Endodermal cell (in vitro differentiated cells): ENCODE results near the gene LILRA2. TPM values are rescaled to one million over a fixed set of nuclear protein-coding genes. Genes with fewer than 3 reads are reported as not detected.

Source experiments
- DNase-seq: peaks from one replicate; pipeline ENCODE4 v3.0.0-alpha.2; 2017
- H3K27ac ChIP-seq: 2 replicates; pipeline ENCODE4 v1.5.1; 2013; ENCODE audit warnings: mild to moderate bottlenecking, low read depth, low read length, moderate library complexity
- H3K27me3 ChIP-seq: 2 replicates; pipeline ENCODE4 v1.6.1; 2013; ENCODE audit warnings: mild to moderate bottlenecking, low read length, moderate library complexity; ENCODE audit not compliant: insufficient read depth, control insufficient read depth, poor library complexity, severe bottlenecking
- H3K36me3 ChIP-seq: 2 replicates; pipeline ENCODE4 v1.7.0; 2013; ENCODE audit warnings: mild to moderate bottlenecking, low read length, moderate library complexity; ENCODE audit not compliant: control insufficient read depth, insufficient read depth
- H3K4me1 ChIP-seq: one replicate; pipeline ENCODE4 v1.7.0; 2013; ENCODE audit warnings: low read length; ENCODE audit not compliant: control insufficient read depth, insufficient read depth
- H3K4me3 ChIP-seq: 2 replicates; pipeline ENCODE4 v1.5.1; 2013; ENCODE audit warnings: mild to moderate bottlenecking, low read length, moderate library complexity
- H3K9ac ChIP-seq: 2 replicates; pipeline ENCODE4 v1.6.1; 2013; ENCODE audit warnings: mild to moderate bottlenecking, low read length, moderate library complexity; ENCODE audit not compliant: poor library complexity, severe bottlenecking; ENCODE audit errors: extremely low read depth
- H3K9me3 ChIP-seq: 2 replicates; pipeline ENCODE4 v1.6.1; 2013; ENCODE audit warnings: mild to moderate bottlenecking, low read length, moderate library complexity; ENCODE audit not compliant: control insufficient read depth
- H3K27ac Mint-ChIP-seq: 2 replicates; pipeline ENCODE4 v1.8.0; 2020; ENCODE audit warnings: mixed read lengths
- H3K27me3 Mint-ChIP-seq: 2 replicates; pipeline ENCODE4 v1.8.0; 2021; ENCODE audit warnings: mild to moderate bottlenecking, mixed read lengths; ENCODE audit not compliant: insufficient read depth
- H3K36me3 Mint-ChIP-seq: 2 replicates; pipeline ENCODE4 v1.8.0; 2020; ENCODE audit warnings: low read depth, mixed read lengths
- H3K4me1 Mint-ChIP-seq: 2 replicates; pipeline ENCODE4 v1.8.0; 2020; ENCODE audit warnings: mixed read lengths
- H3K4me3 Mint-ChIP-seq: 2 replicates; pipeline ENCODE4 v1.8.0; 2020; ENCODE audit warnings: mild to moderate bottlenecking, moderate library complexity, mixed read lengths
- H3K9me3 Mint-ChIP-seq: 2 replicates; pipeline ENCODE4 v1.8.0; 2020; ENCODE audit warnings: mild to moderate bottlenecking, mixed read lengths
- WGBS, 2 experiments: methylation state at CpG; one replicate each; pipeline versions ENCODE4 v1.1.5 to v1.1.7; 2013; ENCODE audit warnings: missing lambda C conversion rate in 2 of 2, mixed read lengths in 1 of 2; ENCODE audit not compliant: insufficient coverage in 1 of 2, insufficient read length in 1 of 2; 5-methylcytosine and 5-hydroxymethylcytosine counted together
- total RNA-seq, 2 donors: library from RNA; stranded (reverse); fragmentation: NEBNext Ultra II Directional in 1 of 2; extraction: Animal tissue kit (Norgen Biotek cat#: 25700) in 1 of 2; gene quantifications; 2 replicates in 1 of 2; 3 replicates in 1 of 2; pipeline ENCODE4 v1.2.1, GENCODE V29; 2021
- TF ChIP-seq, protein P1 (sequence below): fragments of 200-600 bp; sonication (generic); conservative IDR thresholded peaks from 2 replicates; pipeline ENCODE4 v1.5.0; 2021; ENCODE audit warnings: antibody characterized with exemption, mild to moderate bottlenecking

Gene LILRA2
- total RNA-seq, 2 donors from 2014 or later, result not detected

DNA sequence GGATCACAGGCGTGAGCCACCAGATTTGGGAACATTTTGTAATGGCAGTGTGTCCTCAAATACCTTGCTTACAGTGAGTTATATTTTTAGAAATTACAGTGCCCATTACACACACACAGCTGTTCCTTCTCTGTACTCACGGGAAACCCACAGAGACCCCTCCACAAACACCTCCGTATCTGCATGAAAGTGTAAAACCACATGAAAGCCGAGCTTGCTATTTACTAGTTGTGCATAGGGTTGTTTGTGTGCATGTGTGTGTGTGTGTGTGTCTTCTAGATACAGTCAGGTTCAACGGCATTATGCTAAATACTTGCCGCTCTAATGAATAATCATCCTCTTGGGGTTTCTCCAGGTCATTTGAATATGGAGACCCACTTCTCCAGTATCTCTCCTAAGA is 22.3 kb upstream of the LILRA2 start:
- H3K27ac Mint-ChIP-seq, result no peak overlapping the region
- 79 to 100% methylated on average over 1 to 6 of the region's 6 CpGs for WGBS, 2 experiments
- peaks cover 95% of the 10 kb centered on the region for H3K9me3 Mint-ChIP-seq
- Histone ChIP-seq H3K27me3 (no peaks in the 10 kb centered on the region), H3K36me3 (no peaks in the 10 kb centered on the region), H3K27ac (no peak overlapping the region), H3K4me3 (no peak overlapping the region), H3K9me3 (peaks cover 53% of the 10 kb centered on the region), H3K9ac (no peak overlapping the region), H3K4me1 (no peaks in the 10 kb centered on the region)
- DNase-seq, result no peak
- peaks cover 2% of the 10 kb centered on the region for H3K36me3 Mint-ChIP-seq
- TF ChIP-seq, protein P1, sequence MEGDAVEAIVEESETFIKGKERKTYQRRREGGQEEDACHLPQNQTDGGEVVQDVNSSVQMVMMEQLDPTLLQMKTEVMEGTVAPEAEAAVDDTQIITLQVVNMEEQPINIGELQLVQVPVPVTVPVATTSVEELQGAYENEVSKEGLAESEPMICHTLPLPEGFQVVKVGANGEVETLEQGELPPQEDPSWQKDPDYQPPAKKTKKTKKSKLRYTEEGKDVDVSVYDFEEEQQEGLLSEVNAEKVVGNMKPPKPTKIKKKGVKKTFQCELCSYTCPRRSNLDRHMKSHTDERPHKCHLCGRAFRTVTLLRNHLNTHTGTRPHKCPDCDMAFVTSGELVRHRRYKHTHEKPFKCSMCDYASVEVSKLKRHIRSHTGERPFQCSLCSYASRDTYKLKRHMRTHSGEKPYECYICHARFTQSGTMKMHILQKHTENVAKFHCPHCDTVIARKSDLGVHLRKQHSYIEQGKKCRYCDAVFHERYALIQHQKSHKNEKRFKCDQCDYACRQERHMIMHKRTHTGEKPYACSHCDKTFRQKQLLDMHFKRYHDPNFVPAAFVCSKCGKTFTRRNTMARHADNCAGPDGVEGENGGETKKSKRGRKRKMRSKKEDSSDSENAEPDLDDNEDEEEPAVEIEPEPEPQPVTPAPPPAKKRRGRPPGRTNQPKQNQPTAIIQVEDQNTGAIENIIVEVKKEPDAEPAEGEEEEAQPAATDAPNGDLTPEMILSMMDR, result no peak
- H3K4me3 Mint-ChIP-seq, result no peak overlapping the region
- no peaks in the 10 kb centered on the region for H3K4me1 Mint-ChIP-seq
- no peaks in the 10 kb centered on the region for H3K27me3 Mint-ChIP-seq

GRCh38 chr19:54551950-54552912 is 21.4 kb upstream of the LILRA2 start:
- H3K27ac ChIP-seq, result no peak overlapping the region
- H3K27me3 ChIP-seq, result no peaks in the 10 kb centered on the region
- H3K4me1 Mint-ChIP-seq, result no peaks in the 10 kb centered on the region
- DNase-seq, result no peak
- peaks cover 54% of the 10 kb centered on the region for H3K9me3 ChIP-seq
- H3K36me3 ChIP-seq, result no peaks in the 10 kb centered on the region
- H3K4me1 ChIP-seq, result no peaks in the 10 kb centered on the region
- H3K4me3 Mint-ChIP-seq, result no peak overlapping the region
- WGBS, 2 experiments, result 81 to 83% methylated on average over 18 to 22 of the region's 22 CpGs
- TF ChIP-seq, protein P1, result no peak
- peaks cover 90% of the 10 kb centered on the region for H3K9me3 Mint-ChIP-seq
- no peak overlapping the region for H3K9ac ChIP-seq
- peak overlapping the region; percentile 41 for H3K4me3 ChIP-seq
- peaks cover 2% of the 10 kb centered on the region for H3K36me3 Mint-ChIP-seq
- no peak overlapping the region for H3K27ac Mint-ChIP-seq
- H3K27me3 Mint-ChIP-seq, result no peaks in the 10 kb centered on the region

DNA sequence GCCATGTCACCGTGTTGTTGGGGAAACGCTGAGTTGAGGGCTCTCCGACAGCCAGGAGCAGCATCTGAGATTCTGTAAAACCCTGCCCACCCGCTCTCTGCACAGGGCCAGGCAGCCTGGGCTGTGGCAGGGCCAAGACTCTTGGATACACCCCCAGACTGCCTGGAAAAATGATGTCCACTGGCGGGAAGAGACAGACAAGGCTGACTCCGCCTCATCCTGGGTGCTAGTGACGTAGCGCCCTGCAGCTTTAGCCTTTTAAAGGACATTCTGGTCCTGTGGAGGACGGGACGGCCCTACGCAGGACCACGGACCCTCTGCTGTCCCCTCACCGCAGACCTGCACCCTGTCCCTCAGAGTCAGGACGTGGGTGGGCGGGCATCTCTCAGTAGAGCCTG is 20.7 kb upstream of the LILRA2 start:
- no peaks in the 10 kb centered on the region for H3K27me3 Mint-ChIP-seq
- peak overlapping the region; percentile 41 for H3K4me3 ChIP-seq
- no peak overlapping the region for H3K27ac ChIP-seq
- peaks cover 90% of the 10 kb centered on the region for H3K9me3 Mint-ChIP-seq
- H3K9me3 ChIP-seq, result peaks cover 54% of the 10 kb centered on the region
- 73 to 78% methylated on average over 7 to 15 of the region's 15 CpGs for WGBS, 2 experiments
- TF ChIP-seq, protein P1, result no peak
- no peaks in the 10 kb centered on the region for H3K4me1 Mint-ChIP-seq
- no peaks in the 10 kb centered on the region for H3K27me3 ChIP-seq
- DNase-seq, result no peak
- no peaks in the 10 kb centered on the region for H3K4me1 ChIP-seq
- no peak overlapping the region for H3K27ac Mint-ChIP-seq
- H3K36me3 ChIP-seq, result no peaks in the 10 kb centered on the region
- peaks cover 2% of the 10 kb centered on the region for H3K36me3 Mint-ChIP-seq
- H3K9ac ChIP-seq, result no peak overlapping the region
- no peak overlapping the region for H3K4me3 Mint-ChIP-seq
